NCI-H2081 (cell line): ENCODE results near the gene JUNB.
"Not testable (repeated sequence)": the region's sequence is repeated elsewhere in the genome, so short reads cannot be mapped to it uniquely, and the experiment has no call there.

Experiments used
- DNase-seq, 2 experiments: peaks; one replicate each; lab custom pipeline; 2025; lab: John Stamatoyannopoulos, UW

Gene JUNB

GRCh38 chr19:12789098-12789903 lies 2.0 kb upstream of the JUNB start:
- DNase-seq: no peak

- DNase-seq: peak; percentile 94
These were observed 1.2 kb upstream of the JUNB start for GRCh38 chr19:12789904-12790619.

- DNase-seq: no peak
These were observed 500 bp upstream of the JUNB start for GRCh38 chr19:12790628-12791344.

- DNase-seq: peak; percentile 40 to 72
These were observed 966 bp downstream of the JUNB start for GRCh38 chr19:12792051-12792852.

GRCh38 chr19:12792853-12793289 lies 1.6 kb downstream of the JUNB start:
- DNase-seq: no peak

- peak; percentile 89 for DNase-seq
These were observed 2.3 kb downstream of the JUNB start for GRCh38 chr19:12793290-12794195.

- DNase-seq: no peak
These were observed 3.1 kb downstream of the JUNB start for GRCh38 chr19:12794196-12794941.

- no peak for DNase-seq
These were observed 3.7 kb downstream of the JUNB start for GRCh38 chr19:12794971-12795381.

- DNase-seq: peak; percentile 70 to 78
These were observed 5.1 kb downstream of the JUNB start for GRCh38 chr19:12796146-12797071.

- no peak for DNase-seq
These were observed 5.9 kb downstream of the JUNB start for GRCh38 chr19:12797141-12797587.

- DNase-seq: not testable (repeated sequence)
These were observed 6.3 kb downstream of the JUNB start for GRCh38 chr19:12797607-12798006.

- DNase-seq: no peak
These were observed 8.6 kb downstream of the JUNB start for GRCh38 chr19:12799742-12800465.

GRCh38 chr19:12800466-12800770 lies 9.1 kb downstream of the JUNB start:
- DNase-seq: no peak

- DNase-seq: no peak
These were observed 9.7 kb downstream of the JUNB start for GRCh38 chr19:12800923-12801465.

- DNase-seq: peak; percentile 83 to 89
These were observed 10.4 kb downstream of the JUNB start, which contains the start of the genes PRDX2 and THSD8 for GRCh38 chr19:12801466-12802266. TSS of gene PRDX2 (minus strand) at chr19:12801800. CDS start at chr19:12801261, 539 bp downstream. TSS of gene THSD8 (plus strand) at chr19:12802069. CDS start at chr19:12802072, 3 bp downstream.

- DNase-seq: no peak
These were observed 11.2 kb downstream of the JUNB start for GRCh38 chr19:12802267-12803106.
